ENCODE results near the gene TMEM94. TPM values are rescaled to one million over a fixed set of nuclear protein-coding genes. Genes with fewer than 3 reads are reported as not detected.

The TMEM94 gene
- total and polyA plus RNA-seq, 2 of the 13 experiments (the other 11 are each of a cell fraction or from before 2014, with no cell fraction given), result 32.6 to 134 TPM

GRCh38 chr17:75525806-75526554 is 69.5 kb downstream of the TMEM94 start (continued):
- no peak for TF ChIP-seq ZGPAT (CRISPR knock-in tag; IDR thresholded peaks at IDR 0.05)
- peak; percentile 62 for TF ChIP-seq ZFX (CRISPR knock-in tag; IDR thresholded peaks at IDR 0.05; ENCODE audit: low read depth)
- TF ChIP-seq SRY (CRISPR knock-in tag; IDR thresholded peaks at IDR 0.05), result 0 out of 2 replicates have a peak, but pooled peaks have one; percentile 9
- no peak for TF ChIP-seq ZNF569 (CRISPR knock-in tag; IDR thresholded peaks at IDR 0.05; ENCODE audit: borderline replicate concordance)
- no peak for TF ChIP-seq ARHGAP35 (CRISPR knock-in tag; IDR thresholded peaks at IDR 0.05; ENCODE audit: borderline replicate concordance)
- TF ChIP-seq RBAK (CRISPR knock-in tag; IDR thresholded peaks at IDR 0.05), result no peak
- TF ChIP-seq SALL2 (CRISPR knock-in tag; IDR thresholded peaks at IDR 0.05), result no peak
- TF ChIP-seq, protein P1, sequence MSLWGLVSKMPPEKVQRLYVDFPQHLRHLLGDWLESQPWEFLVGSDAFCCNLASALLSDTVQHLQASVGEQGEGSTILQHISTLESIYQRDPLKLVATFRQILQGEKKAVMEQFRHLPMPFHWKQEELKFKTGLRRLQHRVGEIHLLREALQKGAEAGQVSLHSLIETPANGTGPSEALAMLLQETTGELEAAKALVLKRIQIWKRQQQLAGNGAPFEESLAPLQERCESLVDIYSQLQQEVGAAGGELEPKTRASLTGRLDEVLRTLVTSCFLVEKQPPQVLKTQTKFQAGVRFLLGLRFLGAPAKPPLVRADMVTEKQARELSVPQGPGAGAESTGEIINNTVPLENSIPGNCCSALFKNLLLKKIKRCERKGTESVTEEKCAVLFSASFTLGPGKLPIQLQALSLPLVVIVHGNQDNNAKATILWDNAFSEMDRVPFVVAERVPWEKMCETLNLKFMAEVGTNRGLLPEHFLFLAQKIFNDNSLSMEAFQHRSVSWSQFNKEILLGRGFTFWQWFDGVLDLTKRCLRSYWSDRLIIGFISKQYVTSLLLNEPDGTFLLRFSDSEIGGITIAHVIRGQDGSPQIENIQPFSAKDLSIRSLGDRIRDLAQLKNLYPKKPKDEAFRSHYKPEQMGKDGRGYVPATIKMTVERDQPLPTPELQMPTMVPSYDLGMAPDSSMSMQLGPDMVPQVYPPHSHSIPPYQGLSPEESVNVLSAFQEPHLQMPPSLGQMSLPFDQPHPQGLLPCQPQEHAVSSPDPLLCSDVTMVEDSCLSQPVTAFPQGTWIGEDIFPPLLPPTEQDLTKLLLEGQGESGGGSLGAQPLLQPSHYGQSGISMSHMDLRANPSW (CRISPR knock-in tag; IDR thresholded peaks at IDR 0.05; ENCODE audit: borderline replicate concordance), result no peak
- TF ChIP-seq SRSF1 (optimal IDR thresholded peaks at IDR 0.05; ENCODE audit: low read depth, low read length), result no peak
- TF ChIP-seq NR2F2 (IDR thresholded peaks at IDR 0.05; ENCODE audit: borderline replicate concordance, low read depth), result no peak
- TF ChIP-seq RBM39 (IDR thresholded peaks at IDR 0.05; ENCODE audit: low read depth, low read length, poor library complexity, severe bottlenecking), result no peak
- TF ChIP-seq, protein P2, sequence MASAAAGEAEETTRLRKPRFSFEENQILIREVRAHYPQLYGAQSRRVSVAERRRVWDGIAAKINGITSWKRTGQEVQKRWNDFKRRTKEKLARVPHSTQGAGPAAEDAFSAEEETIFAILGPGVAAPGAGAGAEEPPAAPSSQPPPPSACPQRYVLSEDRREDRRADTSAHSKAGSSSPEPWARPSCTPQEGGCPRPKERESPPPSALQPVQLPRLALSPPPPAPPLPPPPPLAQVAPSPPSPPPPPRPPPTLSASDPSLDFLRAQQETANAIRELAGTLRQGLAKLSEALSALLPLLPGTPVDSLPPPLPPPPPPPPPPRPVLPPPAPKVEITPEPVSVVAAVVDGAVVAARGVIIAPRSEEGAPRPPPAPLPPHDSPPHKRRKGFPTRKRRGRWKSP (CRISPR knock-in tag; IDR thresholded peaks at IDR 0.05), result peak; percentile 65; the same call in 1 of the 2 replicates
- TF ChIP-seq ARID5B (CRISPR knock-in tag; IDR thresholded peaks at IDR 0.05), result no peak; the same call in 1 of the 2 replicates
- no peak for TF ChIP-seq ZNF790 (CRISPR knock-in tag; IDR thresholded peaks at IDR 0.05; ENCODE audit: borderline replicate concordance)
- TF ChIP-seq ZFP62 (CRISPR knock-in tag; IDR thresholded peaks at IDR 0.05), result no peak
- TF ChIP-seq HIVEP1 (CRISPR knock-in tag; IDR thresholded peaks at IDR 0.05), result peak; percentile 58
- TF ChIP-seq, protein P3, sequence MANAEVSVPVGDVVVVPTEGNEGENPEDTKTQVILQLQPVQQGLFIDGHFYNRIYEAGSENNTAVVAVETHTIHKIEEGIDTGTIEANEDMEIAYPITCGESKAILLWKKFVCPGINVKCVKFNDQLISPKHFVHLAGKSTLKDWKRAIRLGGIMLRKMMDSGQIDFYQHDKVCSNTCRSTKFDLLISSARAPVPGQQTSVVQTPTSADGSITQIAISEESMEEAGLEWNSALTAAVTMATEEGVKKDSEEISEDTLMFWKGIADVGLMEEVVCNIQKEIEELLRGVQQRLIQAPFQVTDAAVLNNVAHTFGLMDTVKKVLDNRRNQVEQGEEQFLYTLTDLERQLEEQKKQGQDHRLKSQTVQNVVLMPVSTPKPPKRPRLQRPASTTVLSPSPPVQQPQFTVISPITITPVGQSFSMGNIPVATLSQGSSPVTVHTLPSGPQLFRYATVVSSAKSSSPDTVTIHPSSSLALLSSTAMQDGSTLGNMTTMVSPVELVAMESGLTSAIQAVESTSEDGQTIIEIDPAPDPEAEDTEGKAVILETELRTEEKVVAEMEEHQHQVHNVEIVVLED (CRISPR knock-in tag; IDR thresholded peaks at IDR 0.05; ENCODE audit: borderline replicate concordance), result no peak
- no peak for TF ChIP-seq TARDBP (CRISPR knock-in tag; IDR thresholded peaks at IDR 0.05)

All from HepG2 (cell line).